M059J (cell line): ENCODE data around the gene CLDN11. TPM values are rescaled to one million over a fixed set of nuclear protein-coding genes. Genes with fewer than 3 reads are reported as not detected.

Experiments
- DNase-seq: peaks from one replicate; pipeline ENCODE4 v3.0.0-alpha.2; 2012; ENCODE audit warnings: low read depth
- total RNA-seq: library from RNA; depleted of rRNA; stranded (reverse); fragments of >200 nt; shearing (Covaris generic); gene quantifications from 2 replicates; pipeline ENCODE4 v1.2.3, GENCODE V29; 2014; rRNA removed

Gene CLDN11
- total RNA-seq, result 39.0 and 39.7 TPM in 2 replicates

- DNase-seq, result peak; percentile 61
Measured at GRCh38 chr3:170418422-170419398, at the start of gene CLDN11. Gene CLDN11, plus strand, starts transcription at chr3:170418868. Its CDS starts 199 bp downstream, at chr3:170419067.

- DNase-seq, result no peak
Measured at GRCh38 chr3:170368921-170369320, 49.7 kb upstream of the CLDN11 start.

- DNase-seq, result no peak
Measured at GRCh38 chr3:170372190-170372879, 46.3 kb upstream of the CLDN11 start.

GRCh38 chr3:170383567-170383966 lies 35.1 kb upstream of the CLDN11 start:
- no peak for DNase-seq

- DNase-seq, result no peak
Measured at GRCh38 chr3:170386468-170386867, 32.2 kb upstream of the CLDN11 start.

- DNase-seq, result no peak
Measured at GRCh38 chr3:170387950-170388349, 30.7 kb upstream of the CLDN11 start.

GRCh38 chr3:170391108-170391507 lies 27.6 kb upstream of the CLDN11 start:
- DNase-seq, result no peak

GRCh38 chr3:170397685-170398084 lies 21.0 kb upstream of the CLDN11 start:
- DNase-seq, result no peak

- DNase-seq, result no peak
Measured at GRCh38 chr3:170405101-170405500, 13.6 kb upstream of the CLDN11 start.

- DNase-seq, result peak; percentile 64
Measured at GRCh38 chr3:170410428-170411029, 8.1 kb upstream of the CLDN11 start.

GRCh38 chr3:170413291-170413690 lies 5.4 kb upstream of the CLDN11 start:
- DNase-seq, result no peak

GRCh38 chr3:170414202-170414663 lies 4.4 kb upstream of the CLDN11 start:
- peak; percentile 89 for DNase-seq

GRCh38 chr3:170417090-170417489 lies 1.6 kb upstream of the CLDN11 start:
- no peak for DNase-seq

GRCh38 chr3:170419557-170420087 lies 954 bp downstream of the CLDN11 start:
- DNase-seq, result no peak

GRCh38 chr3:170420307-170420821 lies 1.7 kb downstream of the CLDN11 start:
- no peak for DNase-seq

- DNase-seq, result no peak
Measured at GRCh38 chr3:170421111-170421641, 2.5 kb downstream of the CLDN11 start.

- DNase-seq, result no peak
Measured at GRCh38 chr3:170421758-170422157, 3.1 kb downstream of the CLDN11 start.

GRCh38 chr3:170423001-170423615 lies 4.4 kb downstream of the CLDN11 start:
- peak; percentile 61 for DNase-seq

GRCh38 chr3:170424879-170425278 lies 6.2 kb downstream of the CLDN11 start:
- no peak for DNase-seq

GRCh38 chr3:170425491-170426239 lies 7.0 kb downstream of the CLDN11 start:
- no peak for DNase-seq
